ENCODE measurements around the gene ZMIZ1. TPM values are rescaled to one million over a fixed set of nuclear protein-coding genes. Genes with fewer than 3 reads are reported as not detected.
A peak's percentile ranks its signal among the peaks of the same experiment; 100 is the strongest.

ZMIZ1 gene
- total RNA-seq, 1 donor from 2014 or later: 173 TPM

DNA sequence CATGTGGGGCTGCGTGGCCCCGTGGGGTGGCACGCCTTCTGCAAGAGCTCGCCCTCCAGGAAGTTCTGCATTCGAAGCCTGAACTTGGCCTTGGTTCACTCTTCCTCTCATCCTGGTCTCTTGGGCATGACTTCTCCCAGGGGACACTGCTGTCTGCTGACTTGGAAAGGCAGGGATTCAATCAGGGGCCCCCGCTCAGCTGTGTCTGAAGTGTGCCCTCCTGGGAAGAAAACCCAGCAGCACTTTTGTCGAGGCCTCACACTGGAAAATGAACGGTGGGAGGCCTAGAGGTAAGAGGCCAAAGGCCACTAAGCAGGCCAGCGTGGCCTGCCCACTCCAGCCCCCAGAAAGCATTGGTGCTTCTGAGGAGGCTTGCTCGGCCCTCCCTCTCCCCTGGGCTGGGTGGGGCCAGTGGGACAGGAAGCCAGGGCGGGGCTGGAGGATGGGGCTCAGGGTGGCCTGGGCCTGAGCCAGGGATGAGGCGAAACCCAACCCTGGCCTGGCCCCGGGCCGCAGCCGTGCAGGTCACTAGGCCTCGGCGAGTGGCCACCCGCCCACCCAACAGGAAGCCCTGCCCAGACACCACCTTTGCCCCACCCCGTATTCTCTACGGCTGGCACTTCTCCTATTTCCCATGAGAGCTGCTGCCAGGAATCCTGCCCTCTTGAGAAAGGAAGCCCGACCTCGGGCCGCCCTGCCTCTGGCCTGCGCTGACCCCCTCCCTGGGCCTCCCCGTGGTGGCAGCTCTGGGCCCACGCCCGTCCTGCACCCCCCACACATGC, 81.1 kb downstream of the ZMIZ1 start:
- no peaks in the 10 kb centered on the region for H3K27me3 Mint-ChIP-seq (ENCODE audit: low read depth)
- H3K4me1 Mint-ChIP-seq: peaks cover 37% of the 10 kb centered on the region
- DNase-seq (ENCODE audit: low spot score in 2 of 2, unreplicated experiment in 2 of 2): no peak
- H3K4me3 Mint-ChIP-seq: no peak overlapping the region
- H3K27ac Mint-ChIP-seq: peak overlapping the region; percentile 82
- no peaks in the 10 kb centered on the region for H3K36me3 Mint-ChIP-seq
- H3K9me3 Mint-ChIP-seq: no peaks in the 10 kb centered on the region
- TF ChIP-seq, protein P1, sequence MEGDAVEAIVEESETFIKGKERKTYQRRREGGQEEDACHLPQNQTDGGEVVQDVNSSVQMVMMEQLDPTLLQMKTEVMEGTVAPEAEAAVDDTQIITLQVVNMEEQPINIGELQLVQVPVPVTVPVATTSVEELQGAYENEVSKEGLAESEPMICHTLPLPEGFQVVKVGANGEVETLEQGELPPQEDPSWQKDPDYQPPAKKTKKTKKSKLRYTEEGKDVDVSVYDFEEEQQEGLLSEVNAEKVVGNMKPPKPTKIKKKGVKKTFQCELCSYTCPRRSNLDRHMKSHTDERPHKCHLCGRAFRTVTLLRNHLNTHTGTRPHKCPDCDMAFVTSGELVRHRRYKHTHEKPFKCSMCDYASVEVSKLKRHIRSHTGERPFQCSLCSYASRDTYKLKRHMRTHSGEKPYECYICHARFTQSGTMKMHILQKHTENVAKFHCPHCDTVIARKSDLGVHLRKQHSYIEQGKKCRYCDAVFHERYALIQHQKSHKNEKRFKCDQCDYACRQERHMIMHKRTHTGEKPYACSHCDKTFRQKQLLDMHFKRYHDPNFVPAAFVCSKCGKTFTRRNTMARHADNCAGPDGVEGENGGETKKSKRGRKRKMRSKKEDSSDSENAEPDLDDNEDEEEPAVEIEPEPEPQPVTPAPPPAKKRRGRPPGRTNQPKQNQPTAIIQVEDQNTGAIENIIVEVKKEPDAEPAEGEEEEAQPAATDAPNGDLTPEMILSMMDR (IDR thresholded peaks at IDR 0.05; ENCODE audit: unreplicated experiment): no peak

DNA sequence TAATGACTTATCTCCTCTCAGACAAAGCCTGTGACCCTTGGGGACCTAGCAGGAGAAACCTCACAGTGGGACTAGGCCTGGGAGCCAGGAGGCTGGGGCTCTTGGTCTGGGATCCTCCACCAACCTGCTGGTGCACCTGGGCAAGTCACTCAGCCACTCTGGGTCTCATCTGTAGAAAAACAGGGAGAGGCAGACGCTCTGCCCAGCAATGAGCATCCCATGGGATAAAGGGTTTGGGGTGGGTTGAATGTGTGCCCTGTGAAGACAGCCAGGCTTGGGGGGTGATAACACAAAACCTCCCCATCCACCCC, 81.6 kb downstream of the ZMIZ1 start:
- Mint-ChIP-seq H3K36me3 (no peaks in the 10 kb centered on the region), H3K27ac (peak overlapping the region; percentile 82), H3K4me1 (peaks cover 37% of the 10 kb centered on the region), H3K27me3 (ENCODE audit: low read depth) (no peaks in the 10 kb centered on the region), H3K9me3 (no peaks in the 10 kb centered on the region), H3K4me3 (no peak overlapping the region)
- TF ChIP-seq, protein P1 (IDR thresholded peaks at IDR 0.05; ENCODE audit: unreplicated experiment): no peak
- DNase-seq (ENCODE audit: low spot score in 2 of 2, unreplicated experiment in 2 of 2): no peak

DNA sequence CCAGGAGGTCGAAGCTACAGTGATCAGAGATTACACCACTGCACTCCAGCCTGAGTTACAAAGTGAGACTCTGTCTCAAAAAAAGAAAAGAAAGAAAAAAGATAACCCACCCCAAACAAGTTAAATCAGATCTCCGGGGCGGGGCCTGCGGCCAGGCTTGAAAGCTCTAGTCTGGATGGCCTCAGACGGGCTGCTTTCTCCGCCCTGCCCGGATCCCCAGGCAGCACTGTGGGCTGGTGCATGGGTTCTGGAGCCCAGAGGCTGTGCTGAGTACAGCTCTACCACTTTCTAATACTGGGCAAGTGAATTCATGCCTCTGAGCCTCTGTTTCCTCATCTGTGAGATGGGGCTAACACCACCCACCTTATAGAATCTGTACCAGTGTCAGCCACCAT, 83.7 kb downstream of the ZMIZ1 start:
- Mint-ChIP-seq H3K36me3 (no peaks in the 10 kb centered on the region), H3K9me3 (no peaks in the 10 kb centered on the region), H3K27me3 (ENCODE audit: low read depth) (no peaks in the 10 kb centered on the region), H3K27ac (peak overlapping the region; percentile 91), H3K4me1 (peaks cover 51% of the 10 kb centered on the region), H3K4me3 (no peak overlapping the region)
- no peak for DNase-seq (ENCODE audit: low spot score in 2 of 2, unreplicated experiment in 2 of 2)
- TF ChIP-seq, protein P1 (IDR thresholded peaks at IDR 0.05; ENCODE audit: unreplicated experiment): no peak

DNA sequence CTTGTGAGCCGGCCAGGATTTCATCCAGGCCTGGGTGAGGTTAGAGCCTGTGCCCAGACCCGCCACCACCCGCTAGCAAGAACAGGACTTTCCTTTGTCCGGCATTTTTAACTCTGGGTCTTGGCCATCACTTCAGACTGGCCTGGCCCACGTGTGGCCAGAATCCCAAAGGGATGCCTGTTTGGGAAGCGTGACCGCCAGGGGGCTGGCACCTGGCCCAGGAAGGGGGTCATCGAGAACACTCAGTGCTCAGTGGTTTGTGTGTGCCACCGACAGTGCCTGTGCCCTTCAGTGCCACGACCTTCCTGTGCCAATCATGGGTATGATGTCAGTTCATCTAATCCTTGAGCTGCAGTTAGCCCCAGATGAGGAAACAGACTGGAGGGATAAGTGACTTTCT, 85.0 kb downstream of the ZMIZ1 start:
- TF ChIP-seq, protein P1 (IDR thresholded peaks at IDR 0.05; ENCODE audit: unreplicated experiment): no peak
- Mint-ChIP-seq H3K27ac (no peak overlapping the region), H3K36me3 (no peaks in the 10 kb centered on the region), H3K4me1 (peaks cover 53% of the 10 kb centered on the region), H3K4me3 (no peak overlapping the region), H3K9me3 (no peaks in the 10 kb centered on the region), H3K27me3 (ENCODE audit: low read depth) (no peaks in the 10 kb centered on the region)
- DNase-seq (ENCODE audit: low spot score in 2 of 2, unreplicated experiment in 2 of 2): no peak

DNA sequence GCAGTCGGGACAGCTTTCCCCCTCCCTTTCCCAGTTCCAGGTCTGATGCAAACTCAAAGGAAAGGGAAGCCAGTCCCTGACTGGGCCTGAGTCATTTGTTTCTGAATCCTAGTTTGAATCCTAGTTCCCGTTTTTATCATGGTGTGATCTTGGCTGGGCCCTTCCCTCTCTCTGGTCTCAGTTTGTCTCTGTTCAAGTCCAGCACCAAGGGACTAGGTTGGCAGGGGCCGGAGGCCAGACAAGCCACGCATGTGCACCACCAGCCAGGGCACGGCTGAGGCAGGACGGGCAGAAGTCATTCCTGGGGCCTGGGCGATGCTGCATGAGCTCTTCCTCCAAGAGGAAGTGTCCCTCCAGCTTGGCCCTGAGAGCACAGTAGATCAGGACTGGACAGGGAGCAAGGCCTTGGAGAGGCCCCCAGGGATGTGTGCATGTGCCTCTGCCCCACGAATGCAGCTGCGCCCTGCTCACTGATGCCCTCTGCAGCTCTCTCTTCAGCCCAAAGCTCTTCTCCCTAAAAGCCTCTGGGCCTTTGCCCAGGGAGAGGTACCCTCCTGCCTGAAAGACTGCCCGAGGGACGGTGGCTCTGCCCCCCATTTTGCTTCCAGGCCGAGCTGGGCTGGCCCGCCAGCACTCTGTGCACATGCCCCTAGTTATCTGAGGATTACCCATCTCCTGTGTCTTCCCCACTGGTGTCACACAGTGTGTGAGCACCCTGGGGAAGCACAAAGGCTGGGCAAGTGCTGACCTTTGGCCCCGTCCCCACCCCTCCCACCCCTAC, 86.7 kb downstream of the ZMIZ1 start:
- no peaks in the 10 kb centered on the region for H3K27me3 Mint-ChIP-seq (ENCODE audit: low read depth)
- H3K4me1 Mint-ChIP-seq: peaks cover 57% of the 10 kb centered on the region
- H3K4me3 Mint-ChIP-seq: no peak overlapping the region
- no peak for DNase-seq (ENCODE audit: low spot score in 2 of 2, unreplicated experiment in 2 of 2)
- no peaks in the 10 kb centered on the region for H3K36me3 Mint-ChIP-seq
- H3K9me3 Mint-ChIP-seq: no peaks in the 10 kb centered on the region
- TF ChIP-seq, protein P1 (IDR thresholded peaks at IDR 0.05; ENCODE audit: unreplicated experiment): no peak
- H3K27ac Mint-ChIP-seq: peak overlapping the region; percentile 84

All from mesothelial cell of epicardium (in vitro differentiated cells).